Measurements from ENCODE around the gene E2F2. TPM values are rescaled to one million over a fixed set of nuclear protein-coding genes. Genes with fewer than 3 reads are reported as not detected.
A peak's percentile ranks its signal among the peaks of the same experiment; 100 is the strongest.

The E2F2 gene
- total and polyA plus RNA-seq, 2 of the 13 experiments (the other 11 are each of a cell fraction or from before 2014, with no cell fraction given) = 0.65 to 6.6 TPM

DNA sequence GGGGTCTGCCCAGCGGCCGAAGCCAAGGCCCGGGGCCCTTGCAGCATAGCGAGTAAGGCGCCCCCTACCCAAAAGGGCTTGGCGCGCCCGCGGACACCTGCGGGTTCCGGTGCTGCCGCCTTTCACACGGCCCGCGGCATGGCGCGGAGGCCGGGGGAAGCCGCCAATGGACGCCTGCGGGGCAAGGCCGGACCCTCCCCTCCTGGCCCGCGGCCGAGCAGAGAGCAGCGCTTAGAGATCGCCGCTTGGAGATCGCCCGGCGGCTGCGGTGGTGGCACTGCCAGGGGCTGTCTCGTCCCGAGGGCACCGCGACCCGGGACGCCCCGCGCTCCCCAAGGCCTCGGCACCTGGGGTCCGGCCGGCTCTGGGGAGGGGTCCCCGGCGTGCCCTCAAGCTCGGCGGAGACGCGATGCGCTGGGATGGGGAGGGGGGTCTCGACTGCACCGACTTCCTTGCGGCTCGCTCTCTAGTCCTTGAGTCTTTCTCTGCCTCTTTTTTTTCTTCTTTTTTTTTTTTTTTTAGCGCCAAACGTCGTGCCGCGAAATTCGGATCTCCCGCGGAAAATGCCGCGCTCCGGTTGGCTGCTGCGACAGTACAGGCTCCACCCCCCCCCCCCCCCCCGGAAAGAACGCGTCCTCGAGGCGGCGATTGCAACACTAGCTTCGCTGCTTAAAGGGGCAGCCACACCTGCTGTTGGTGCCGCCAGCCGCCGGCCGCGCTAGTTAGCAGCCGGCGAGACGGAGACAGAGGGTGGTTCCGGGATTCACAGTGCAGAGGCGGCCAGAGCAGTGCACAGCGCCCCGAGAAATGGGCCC, at the start of gene E2F2 (continued):
- TF ChIP-seq TIGD3 (CRISPR knock-in tag; IDR thresholded peaks at IDR 0.05; ENCODE audit: borderline replicate concordance) (no peak), ZNF232 (CRISPR knock-in tag; IDR thresholded peaks at IDR 0.05; ENCODE audit: borderline replicate concordance) (no peak; the same call in 1 of the 2 replicates), DPF2 (CRISPR knock-in tag; IDR thresholded peaks at IDR 0.05; ENCODE audit: borderline replicate concordance, low read depth) (no peak), GATAD1 (CRISPR knock-in tag; IDR thresholded peaks at IDR 0.05) (peak; percentile 66), ZC3H13 (CRISPR knock-in tag; IDR thresholded peaks at IDR 0.05) (0 out of 2 replicates have a peak, but pooled peaks have one; percentile 22), CENPT (CRISPR knock-in tag; IDR thresholded peaks at IDR 0.05; ENCODE audit: low read depth) (0 out of 2 replicates have a peak, but pooled peaks have one; percentile 52), ZNF496 (CRISPR knock-in tag; IDR thresholded peaks at IDR 0.05; ENCODE audit: insufficient replicate concordance) (no peak), HMG20B (CRISPR knock-in tag; conservative IDR thresholded peaks at IDR 0.05) (no peak), ZNF337 (CRISPR knock-in tag; IDR thresholded peaks at IDR 0.05; ENCODE audit: borderline replicate concordance, low read depth) (no peak), FOSL1 (CRISPR knock-in tag; IDR thresholded peaks at IDR 0.05; ENCODE audit: borderline replicate concordance) (no peak), ZNF670 (CRISPR knock-in tag; IDR thresholded peaks at IDR 0.05; ENCODE audit: borderline replicate concordance) (peak; percentile 50; the same call in 1 of the 2 replicates)
- TF ChIP-seq, protein P1, sequence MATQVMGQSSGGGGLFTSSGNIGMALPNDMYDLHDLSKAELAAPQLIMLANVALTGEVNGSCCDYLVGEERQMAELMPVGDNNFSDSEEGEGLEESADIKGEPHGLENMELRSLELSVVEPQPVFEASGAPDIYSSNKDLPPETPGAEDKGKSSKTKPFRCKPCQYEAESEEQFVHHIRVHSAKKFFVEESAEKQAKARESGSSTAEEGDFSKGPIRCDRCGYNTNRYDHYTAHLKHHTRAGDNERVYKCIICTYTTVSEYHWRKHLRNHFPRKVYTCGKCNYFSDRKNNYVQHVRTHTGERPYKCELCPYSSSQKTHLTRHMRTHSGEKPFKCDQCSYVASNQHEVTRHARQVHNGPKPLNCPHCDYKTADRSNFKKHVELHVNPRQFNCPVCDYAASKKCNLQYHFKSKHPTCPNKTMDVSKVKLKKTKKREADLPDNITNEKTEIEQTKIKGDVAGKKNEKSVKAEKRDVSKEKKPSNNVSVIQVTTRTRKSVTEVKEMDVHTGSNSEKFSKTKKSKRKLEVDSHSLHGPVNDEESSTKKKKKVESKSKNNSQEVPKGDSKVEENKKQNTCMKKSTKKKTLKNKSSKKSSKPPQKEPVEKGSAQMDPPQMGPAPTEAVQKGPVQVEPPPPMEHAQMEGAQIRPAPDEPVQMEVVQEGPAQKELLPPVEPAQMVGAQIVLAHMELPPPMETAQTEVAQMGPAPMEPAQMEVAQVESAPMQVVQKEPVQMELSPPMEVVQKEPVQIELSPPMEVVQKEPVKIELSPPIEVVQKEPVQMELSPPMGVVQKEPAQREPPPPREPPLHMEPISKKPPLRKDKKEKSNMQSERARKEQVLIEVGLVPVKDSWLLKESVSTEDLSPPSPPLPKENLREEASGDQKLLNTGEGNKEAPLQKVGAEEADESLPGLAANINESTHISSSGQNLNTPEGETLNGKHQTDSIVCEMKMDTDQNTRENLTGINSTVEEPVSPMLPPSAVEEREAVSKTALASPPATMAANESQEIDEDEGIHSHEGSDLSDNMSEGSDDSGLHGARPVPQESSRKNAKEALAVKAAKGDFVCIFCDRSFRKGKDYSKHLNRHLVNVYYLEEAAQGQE (IDR thresholded peaks at IDR 0.05; ENCODE audit: borderline replicate concordance in 1 of 2, low read depth in 1 of 2, low read length in 2 of 2) = no peak
- TF ChIP-seq, protein P2, sequence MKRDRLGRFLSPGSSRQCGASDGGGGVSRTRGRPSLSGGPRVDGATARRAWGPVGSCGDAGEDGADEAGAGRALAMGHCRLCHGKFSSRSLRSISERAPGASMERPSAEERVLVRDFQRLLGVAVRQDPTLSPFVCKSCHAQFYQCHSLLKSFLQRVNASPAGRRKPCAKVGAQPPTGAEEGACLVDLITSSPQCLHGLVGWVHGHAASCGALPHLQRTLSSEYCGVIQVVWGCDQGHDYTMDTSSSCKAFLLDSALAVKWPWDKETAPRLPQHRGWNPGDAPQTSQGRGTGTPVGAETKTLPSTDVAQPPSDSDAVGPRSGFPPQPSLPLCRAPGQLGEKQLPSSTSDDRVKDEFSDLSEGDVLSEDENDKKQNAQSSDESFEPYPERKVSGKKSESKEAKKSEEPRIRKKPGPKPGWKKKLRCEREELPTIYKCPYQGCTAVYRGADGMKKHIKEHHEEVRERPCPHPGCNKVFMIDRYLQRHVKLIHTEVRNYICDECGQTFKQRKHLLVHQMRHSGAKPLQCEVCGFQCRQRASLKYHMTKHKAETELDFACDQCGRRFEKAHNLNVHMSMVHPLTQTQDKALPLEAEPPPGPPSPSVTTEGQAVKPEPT (CRISPR knock-in tag; IDR thresholded peaks at IDR 0.05; ENCODE audit: low read depth) = 0 out of 2 replicates have a peak, but pooled peaks have one; percentile 60
- TF ChIP-seq, protein P3, sequence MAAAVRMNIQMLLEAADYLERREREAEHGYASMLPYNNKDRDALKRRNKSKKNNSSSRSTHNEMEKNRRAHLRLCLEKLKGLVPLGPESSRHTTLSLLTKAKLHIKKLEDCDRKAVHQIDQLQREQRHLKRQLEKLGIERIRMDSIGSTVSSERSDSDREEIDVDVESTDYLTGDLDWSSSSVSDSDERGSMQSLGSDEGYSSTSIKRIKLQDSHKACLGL (CRISPR knock-in tag; IDR thresholded peaks at IDR 0.05) = 0 out of 2 replicates have a peak, but pooled peaks have one; percentile 47
- TF ChIP-seq, protein P4, sequence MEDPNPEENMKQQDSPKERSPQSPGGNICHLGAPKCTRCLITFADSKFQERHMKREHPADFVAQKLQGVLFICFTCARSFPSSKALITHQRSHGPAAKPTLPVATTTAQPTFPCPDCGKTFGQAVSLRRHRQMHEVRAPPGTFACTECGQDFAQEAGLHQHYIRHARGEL (CRISPR knock-in tag; IDR thresholded peaks at IDR 0.05) = no peak
- TF ChIP-seq, protein P5, sequence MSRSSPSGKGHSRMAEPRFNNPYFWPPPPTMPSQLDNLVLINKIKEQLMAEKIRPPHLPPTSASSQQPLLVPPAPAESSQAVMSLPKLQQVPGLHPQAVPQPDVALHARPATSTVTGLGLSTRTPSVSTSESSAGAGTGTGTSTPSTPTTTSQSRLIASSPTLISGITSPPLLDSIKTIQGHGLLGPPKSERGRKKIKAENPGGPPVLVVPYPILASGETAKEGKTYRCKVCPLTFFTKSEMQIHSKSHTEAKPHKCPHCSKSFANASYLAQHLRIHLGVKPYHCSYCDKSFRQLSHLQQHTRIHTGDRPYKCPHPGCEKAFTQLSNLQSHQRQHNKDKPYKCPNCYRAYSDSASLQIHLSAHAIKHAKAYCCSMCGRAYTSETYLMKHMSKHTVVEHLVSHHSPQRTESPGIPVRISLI (CRISPR knock-in tag; IDR thresholded peaks at IDR 0.05; ENCODE audit: borderline replicate concordance) = peak; percentile 94

All from HepG2 (cell line).